NCI-H524 treated with DMSO at 0.1 percent for 48 hours (cell line): ENCODE data around the gene FCSK.

Experiments used
- DNase-seq: peaks from one replicate; lab custom pipeline; 2025; lab: John Stamatoyannopoulos, UW

Gene FCSK

DNA sequence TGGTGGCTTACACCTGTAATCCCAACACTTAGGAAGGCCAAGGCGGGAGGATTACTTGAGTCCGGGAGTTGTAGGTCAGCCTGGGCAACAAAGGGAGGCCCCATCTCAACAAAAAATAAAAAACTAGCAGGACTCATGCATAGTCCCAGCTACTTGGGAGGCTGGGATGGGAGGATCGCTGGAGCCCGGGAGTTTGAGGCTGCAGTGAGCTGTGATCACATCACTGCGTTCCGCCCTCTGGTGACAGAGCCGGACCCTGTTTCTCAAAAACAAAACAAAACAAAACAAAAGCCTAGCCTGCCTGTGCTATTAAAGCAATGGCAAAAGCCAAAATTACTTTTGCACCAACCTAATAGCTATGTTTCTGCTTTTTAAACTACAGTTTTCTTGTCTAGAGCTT lies 1.5 kb downstream of the FCSK start:
- DNase-seq = no peak

DNA sequence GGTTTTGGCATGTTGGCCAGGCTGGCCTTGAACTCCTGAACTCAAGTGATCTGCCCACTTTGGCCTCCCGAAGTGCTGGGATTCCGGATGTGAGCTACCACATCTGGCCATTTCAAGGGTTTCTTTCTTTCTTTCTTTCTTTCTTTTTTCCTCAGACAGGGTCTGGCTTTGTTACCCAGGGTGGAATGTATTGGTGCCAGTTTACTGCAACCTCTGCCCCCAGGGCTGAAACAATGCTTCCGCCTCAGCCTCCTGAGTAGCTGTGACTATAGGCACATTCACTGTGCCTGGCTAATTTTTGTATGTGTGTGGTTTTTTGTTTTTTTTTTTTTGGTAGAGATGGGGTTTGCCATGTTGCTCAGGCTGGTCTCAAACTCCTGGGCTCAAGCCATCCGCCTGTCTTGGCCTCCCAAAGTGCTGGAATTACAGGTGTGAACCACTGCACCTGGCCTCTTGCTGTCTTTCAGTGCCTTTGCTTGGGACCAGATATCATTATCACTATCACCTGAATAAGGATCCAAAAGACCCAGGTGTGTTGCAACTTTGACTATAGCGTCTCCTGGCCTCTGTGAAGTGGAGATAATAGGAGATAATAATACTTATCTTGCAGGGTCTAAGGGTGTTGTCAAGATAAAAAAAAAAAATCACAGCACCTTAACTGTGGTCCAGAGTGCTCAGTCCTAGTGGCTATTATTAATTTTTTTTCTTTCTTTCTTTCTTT lies 3.2 kb downstream of the FCSK start:
- DNase-seq = no peak

DNA sequence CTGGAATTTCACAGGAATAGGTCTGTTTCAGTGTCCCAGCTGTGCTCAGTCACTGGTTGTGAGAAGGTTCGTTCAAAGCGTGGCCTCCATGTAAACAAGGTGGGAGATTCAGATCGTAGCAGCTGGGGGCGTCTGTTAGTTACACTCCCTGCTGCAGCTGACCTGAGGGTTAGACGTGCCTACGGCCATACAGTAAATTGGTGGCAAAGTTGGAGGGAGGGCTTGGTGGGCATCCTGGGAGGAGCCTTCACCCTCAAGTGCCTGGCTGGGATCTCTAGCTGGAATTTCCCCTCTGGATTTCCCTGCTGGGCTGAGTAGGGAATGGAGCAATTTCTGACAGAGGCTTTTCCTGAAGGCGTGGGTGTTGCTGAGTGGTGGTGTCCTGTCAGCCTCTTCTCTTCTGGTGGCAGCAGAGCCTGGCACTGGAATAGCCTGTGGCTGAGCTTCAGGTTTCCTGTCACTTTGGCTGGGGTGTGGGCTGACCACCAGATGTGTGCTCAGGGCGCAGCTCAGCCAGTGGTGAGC lies 6.4 kb downstream of the FCSK start:
- no peak for DNase-seq

DNA sequence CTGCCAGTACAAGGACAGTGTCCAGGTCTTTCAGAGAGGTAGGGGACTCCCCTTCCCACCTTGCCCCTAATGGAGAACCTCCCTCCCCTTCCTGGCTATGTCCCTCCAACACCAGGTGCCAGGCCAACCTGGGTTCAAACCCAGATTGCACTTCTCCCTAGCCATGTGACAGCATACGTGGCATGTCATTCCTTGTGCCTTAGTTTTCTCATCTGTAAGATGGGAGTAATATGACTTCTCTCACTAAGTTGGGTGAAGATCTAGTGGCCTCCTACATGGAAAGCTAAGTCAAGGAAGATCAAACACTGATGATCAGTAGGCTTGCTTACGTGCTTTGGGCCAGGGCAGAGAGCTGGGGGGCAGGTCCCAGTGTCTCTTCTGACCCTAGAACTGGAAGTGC lies 8.8 kb downstream of the FCSK start:
- no peak for DNase-seq

DNA sequence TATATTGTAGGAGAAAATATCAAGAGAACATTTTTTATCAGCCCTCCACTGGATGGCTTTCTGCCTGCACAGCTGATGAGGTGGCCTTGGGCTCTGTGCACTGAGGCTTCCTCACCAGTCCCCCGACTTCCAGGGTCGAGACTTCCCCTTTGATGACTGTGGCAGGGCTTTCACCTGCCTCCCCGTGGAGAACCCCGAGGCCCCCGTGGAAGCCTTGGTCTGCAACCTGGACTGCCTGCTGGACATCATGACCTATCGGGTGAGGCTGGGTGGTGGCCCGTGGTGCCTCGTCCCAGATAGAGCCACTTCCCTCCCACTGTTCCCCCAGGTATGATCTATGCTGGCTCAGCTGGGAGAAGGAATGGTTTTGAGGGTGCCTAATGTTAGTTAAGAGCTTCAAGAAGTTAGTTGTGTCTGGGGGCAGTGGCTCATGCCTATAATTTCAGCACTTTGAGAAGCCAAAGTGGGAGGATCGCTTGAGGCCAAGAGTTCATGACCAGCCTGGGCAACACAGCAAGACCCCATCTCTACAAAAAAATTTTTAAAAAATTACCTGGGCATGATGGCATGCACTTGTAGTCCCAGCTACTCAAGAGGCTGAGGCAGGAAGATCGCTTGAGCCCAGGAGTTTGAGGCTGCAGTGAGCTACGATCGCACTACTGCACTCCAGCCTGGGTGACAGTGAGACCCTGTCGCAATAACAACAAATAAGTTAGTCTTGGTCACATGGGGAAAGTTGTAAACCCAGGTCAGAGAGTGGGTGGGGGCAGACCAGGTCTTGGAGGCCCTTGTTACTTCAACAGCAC lies 11.8 kb downstream of the FCSK start:
- no peak for DNase-seq

DNA sequence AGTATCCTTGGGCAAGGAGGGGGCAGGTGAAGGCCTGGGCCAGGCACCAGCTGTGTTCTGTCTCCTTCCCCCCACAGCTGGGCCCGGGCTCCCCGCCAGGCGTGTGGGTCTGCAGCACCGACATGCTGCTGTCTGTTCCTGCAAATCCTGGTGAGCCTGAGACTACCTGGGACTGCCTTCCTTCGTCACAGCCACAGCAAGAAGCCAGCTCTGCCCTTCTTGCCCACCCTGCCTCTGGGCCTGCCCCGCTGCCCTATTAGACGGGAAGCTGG lies 12.3 kb downstream of the FCSK start:
- no peak for DNase-seq

- no peak for DNase-seq
These were observed 12.7 kb downstream of the FCSK start for GRCh38 chr16:70467113-70467512.

DNA sequence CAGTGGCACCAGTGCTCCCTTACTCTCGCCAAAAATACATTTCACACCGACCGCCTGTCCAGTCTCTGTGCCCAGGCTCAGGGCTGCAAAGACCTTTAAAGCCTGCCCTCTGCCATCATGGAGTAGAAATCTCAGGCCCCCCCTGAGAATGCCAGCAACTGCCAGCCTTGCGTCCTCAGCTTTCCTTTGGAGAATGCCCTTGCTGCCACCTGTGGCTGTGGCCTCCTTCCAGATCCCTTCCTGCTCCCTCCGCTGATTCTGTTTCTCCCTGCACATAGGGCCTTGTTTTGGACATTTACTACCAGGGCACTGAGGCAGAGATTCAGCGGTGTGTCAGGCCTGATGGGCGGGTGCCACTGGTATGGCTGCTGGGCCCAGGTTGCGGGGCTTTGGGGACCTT lies 13.2 kb downstream of the FCSK start:
- DNase-seq = no peak

DNA sequence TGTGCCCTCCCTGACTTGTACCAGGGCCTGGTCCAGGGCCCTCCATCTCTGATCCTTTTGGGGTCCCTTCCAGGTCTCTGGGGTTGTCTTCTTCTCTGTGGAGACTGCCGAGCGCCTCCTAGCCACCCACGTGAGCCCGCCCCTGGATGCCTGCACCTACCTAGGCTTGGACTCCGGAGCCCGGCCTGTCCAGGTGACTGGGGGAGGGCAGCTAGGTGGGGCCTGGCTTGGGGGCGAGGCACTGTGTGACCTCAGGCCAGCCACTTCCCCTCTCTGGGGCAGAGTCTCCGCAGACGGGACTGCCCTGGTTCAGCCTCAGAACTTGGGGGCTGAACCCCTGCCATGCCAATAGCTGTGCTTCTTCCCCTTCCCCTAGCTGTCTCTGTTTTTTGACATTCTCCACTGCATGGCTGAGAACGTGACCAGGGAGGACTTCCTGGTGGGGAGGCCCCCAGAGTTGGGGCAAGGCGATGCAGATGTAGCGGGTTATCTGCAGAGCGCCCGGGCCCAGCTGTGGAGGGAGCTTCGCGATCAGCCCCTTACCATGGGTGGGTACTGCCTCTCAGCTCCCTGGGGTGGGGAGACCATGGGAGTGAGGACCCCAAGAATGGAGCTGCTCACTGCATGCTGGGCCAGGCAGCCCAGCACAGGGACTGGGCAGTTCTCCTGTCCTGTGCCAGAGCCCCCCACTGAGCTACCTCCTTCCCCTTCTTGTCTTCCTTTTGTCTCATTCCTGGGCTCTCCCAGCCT lies 14.6 kb downstream of the FCSK start:
- DNase-seq = no peak

DNA sequence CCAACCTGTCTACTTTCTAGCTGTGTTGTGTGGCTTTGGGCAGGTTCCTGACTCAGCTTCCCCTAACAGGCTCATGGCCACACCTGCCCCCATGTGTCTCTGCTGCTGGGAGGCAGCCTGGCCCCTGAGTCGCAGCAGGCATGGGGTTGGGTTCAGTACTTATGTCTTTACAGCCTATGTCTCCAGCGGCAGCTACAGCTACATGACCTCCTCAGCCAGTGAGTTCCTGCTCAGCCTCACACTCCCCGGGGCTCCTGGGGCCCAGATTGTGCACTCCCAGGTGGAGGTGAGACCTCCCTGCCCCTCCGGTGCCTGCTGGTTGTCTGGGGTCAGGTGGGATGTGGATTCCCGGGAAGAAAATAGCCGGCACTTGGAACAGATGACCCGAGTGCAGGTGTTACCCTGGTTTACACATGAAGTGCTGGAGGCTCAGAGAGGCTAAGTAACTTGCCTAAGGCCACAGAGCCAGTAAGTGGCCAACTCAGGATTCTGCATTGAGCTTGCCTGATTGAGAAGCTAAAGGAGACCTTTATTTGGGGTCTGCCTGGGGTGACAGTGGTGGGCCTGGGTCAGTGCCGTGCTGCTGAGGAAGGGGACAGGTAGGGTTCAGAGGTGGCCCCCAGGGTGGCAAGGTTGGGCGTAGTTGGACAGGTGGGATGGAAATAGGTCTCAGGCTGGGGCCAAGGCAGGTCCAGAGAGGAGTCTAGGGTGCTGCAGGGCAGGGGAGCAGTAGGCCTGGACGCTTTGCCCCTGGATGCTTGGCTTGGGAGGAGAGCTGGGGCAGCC lies 15.9 kb downstream of the FCSK start:
- DNase-seq = no peak

GRCh38 chr16:70470927-70471341 lies 16.5 kb downstream of the FCSK start:
- DNase-seq = no peak

DNA sequence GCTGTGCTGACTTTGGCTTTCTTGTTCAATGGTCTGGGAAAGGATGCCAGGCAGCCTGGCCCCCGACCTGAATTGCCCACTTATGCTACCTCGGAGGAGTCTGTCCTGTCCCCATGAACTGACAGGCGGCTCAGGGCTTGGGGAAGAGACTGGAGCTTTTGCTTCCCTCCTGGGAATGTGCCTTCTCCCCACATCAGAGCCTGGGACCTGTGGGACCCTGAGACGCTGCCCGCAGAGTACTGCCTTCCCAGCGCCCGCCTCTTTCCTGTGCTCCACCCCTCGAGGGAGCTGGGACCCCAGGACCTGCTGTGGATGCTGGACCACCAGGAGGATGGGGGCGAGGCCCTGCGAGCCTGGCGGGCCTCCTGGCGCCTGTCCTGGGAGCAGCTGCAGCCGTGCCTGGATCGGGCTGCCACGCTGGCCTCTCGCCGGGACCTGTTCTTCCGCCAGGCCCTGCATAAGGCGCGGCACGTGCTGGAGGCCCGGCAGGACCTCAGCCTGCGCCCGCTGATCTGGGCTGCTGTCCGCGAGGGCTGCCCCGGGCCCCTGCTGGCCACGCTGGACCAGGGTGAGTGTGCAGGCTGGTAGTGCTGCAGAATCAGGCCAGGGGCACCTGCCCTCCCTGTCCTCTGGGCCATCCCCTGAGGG lies 18.5 kb downstream of the FCSK start:
- no peak for DNase-seq

- DNase-seq = no peak
These were observed 19.3 kb downstream of the FCSK start for GRCh38 chr16:70473446-70474319.

GRCh38 chr16:70474320-70475053 lies 20.1 kb downstream of the FCSK start:
- DNase-seq = no peak

- DNase-seq = no peak
These were observed 20.9 kb downstream of the FCSK start for GRCh38 chr16:70475054-70475871.

DNA sequence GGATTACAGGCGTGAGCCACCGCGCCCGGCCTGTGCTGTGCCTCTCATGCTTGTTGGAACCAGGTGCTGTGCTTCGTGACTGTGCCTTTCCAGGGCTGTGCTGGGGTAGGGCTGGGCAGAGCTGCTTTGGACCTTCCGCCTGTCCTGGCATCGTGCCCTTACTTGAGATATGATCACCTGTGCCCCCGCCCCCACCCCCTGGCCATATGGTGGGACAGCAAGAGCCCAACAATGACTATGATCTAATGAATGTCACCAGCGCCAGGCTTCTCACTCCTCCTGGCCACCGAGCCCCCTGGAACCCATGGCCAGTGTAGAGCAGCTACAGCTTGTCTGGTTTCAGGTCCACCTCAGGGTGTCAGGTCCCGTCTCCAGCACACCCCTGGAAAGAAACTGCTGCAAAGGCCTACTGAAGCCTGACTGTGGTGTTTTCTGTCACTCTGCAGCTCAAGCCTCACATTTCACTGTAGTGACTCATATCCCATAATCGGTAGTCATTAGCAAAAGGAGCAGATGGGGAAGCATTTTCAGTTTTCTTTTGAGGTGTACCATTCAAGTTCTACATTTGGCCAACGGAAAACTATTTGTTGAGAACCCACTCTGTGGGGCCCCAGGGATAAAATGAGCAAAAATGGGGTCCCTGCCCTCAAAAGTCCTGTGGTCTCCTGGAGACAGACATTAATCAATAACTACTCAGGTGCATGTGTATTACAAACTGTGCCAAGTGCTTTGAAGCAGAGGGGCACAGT lies 22.1 kb downstream of the FCSK start:
- DNase-seq = peak; percentile 85

- no peak for DNase-seq
These were observed 23.8 kb downstream of the FCSK start for GRCh38 chr16:70478169-70478568.

DNA sequence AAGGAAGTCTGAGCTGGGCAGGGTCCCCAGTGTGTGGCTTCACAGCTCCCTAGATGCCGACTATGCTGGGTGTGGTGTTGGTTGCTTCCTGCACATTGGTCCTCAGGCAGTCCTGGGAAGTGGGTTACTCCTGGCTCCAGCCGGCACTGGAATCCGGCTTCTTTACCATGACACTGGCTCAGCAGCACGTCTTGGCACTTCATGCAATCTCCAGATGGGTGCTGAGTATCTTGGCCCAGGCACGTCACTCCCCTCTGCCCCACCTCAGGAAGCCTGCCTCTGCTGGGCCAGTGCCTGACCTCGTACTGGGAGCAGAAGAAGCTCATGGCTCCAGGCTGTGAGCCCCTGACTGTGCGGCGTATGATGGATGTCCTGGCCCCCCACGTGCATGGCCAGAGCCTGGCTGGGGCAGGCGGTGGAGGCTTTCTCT lies 24.5 kb downstream of the FCSK start:
- DNase-seq = no peak
